22Rv1 (cell line): ENCODE results near the gene SLC25A21.

ENCODE experiments used
- H3K27ac ChIP-seq: fragments of 450-650 bp; 2 replicates; pipeline ENCODE4 v1.5.1; 2017
- CTCF ChIP-seq: fragments of 450-650 bp; IDR thresholded peaks from 2 replicates; pipeline ENCODE4 v1.5.1; 2017; ENCODE audit warnings: mild to moderate bottlenecking
- ZFX ChIP-seq: fragments of 450-650 bp; IDR thresholded peaks from 2 replicates; pipeline ENCODE4 v1.6.1; 2017; ENCODE audit warnings: antibody characterized with exemption, borderline replicate concordance

The SLC25A21 gene

GRCh38 chr14:37138898-37139297 lies 33.5 kb downstream of the SLC25A21 start:
- H3K27ac ChIP-seq, result no peak overlapping the region
- no peak for TF ChIP-seq ZFX
- no peak for TF ChIP-seq CTCF

- TF ChIP-seq ZFX (no peak), CTCF (no peak)
- no peak overlapping the region for H3K27ac ChIP-seq
Measured at GRCh38 chr14:37133284-37133913, 39.0 kb downstream of the SLC25A21 start.

GRCh38 chr14:37131205-37131604 lies 41.2 kb downstream of the SLC25A21 start:
- TF ChIP-seq CTCF (no peak), ZFX (no peak)
- no peak overlapping the region for H3K27ac ChIP-seq

- TF ChIP-seq CTCF (no peak), ZFX (no peak)
- no peak overlapping the region for H3K27ac ChIP-seq
Measured at GRCh38 chr14:37129047-37129446, 43.4 kb downstream of the SLC25A21 start.

GRCh38 chr14:37124614-37125013 lies 47.8 kb downstream of the SLC25A21 start:
- no peak overlapping the region for H3K27ac ChIP-seq
- 0 out of 2 replicates have a peak, but pooled peaks have one; percentile 13 for TF ChIP-seq CTCF
- no peak for TF ChIP-seq ZFX

- no peak overlapping the region for H3K27ac ChIP-seq
- no peak for TF ChIP-seq CTCF
Measured at GRCh38 chr14:37122919-37123639, 49.3 kb downstream of the SLC25A21 start.

GRCh38 chr14:37122288-37122687 lies 50.1 kb downstream of the SLC25A21 start:
- no peak overlapping the region for H3K27ac ChIP-seq
- no peak for TF ChIP-seq ZFX
- no peak for TF ChIP-seq CTCF
